OCI-LY7 (cell line): ENCODE results near the gene GIPC1.

Experiments
- CTCF ChIP-seq: fragments of 200-600 bp; sonication (generic); conservative IDR thresholded peaks from 2 replicates; pipeline ENCODE4 v1.5.1; 2014; ENCODE audit warnings: mild to moderate bottlenecking, antibody characterized with exemption, low read length, moderate library complexity, mixed read lengths
- EZH2phosphoT487 ChIP-seq: fragments of 200-600 bp; sonication (generic); IDR thresholded peaks from 2 replicates; pipeline ENCODE4 v1.6.1; 2018; ENCODE audit warnings: low read depth, borderline replicate concordance, mild to moderate bottlenecking, mixed run types, antibody characterized with exemption, low read length, moderate library complexity, mixed read lengths

- TF ChIP-seq CTCF (no peak), EZH2phosphoT487 (no peak)
These were observed 13.6 kb downstream of the GIPC1 start for GRCh38 chr19:14482172-14482941.
